H1 (cell line): ENCODE measurements around the gene CPLX1. TPM values are rescaled to one million over a fixed set of nuclear protein-coding genes. Genes with fewer than 3 reads are reported as not detected.

Experiments
- CTCF ChIA-PET: fragments of 300-600 bp; sonication (Branson Sonifier 250); formaldehyde crosslinking; loops from one replicate; lab custom pipeline; 2021; ENCODE audit not compliant: partially characterized antibody; lab: Charles Lee
- POLR2A ChIA-PET: fragments of 300-600 bp; sonication (Branson Sonifier 250); formaldehyde crosslinking; loops from one replicate; lab custom pipeline; 2021; ENCODE audit warnings: inconsistent platforms; ENCODE audit not compliant: partially characterized antibody; lab: Charles Lee
- DNase-seq, 2 experiments: peaks; one replicate each; pipeline versions ENCODE4 v3.0.0 to v3.0.0-alpha.2; 2010 to 2022; ENCODE audit warnings: low spot score in 2 of 2, low read depth in 1 of 2, mixed read lengths in 1 of 2
- FAIRE-seq: peaks from 2 replicates; lab custom pipeline; 2011; peaks lifted over from hg19 to GRCh38; lab: Jason Lieb, UNC
- H2AFZ ChIP-seq: 2 replicates; pipeline ENCODE4 v1.8.1; 2012; ENCODE audit warnings: low read length, inconsistent platforms
- H2AK5ac ChIP-seq: 2 replicates; pipeline ENCODE4 v1.6.1; 2013; ENCODE audit warnings: low read depth, low read length
- H2BK120ac ChIP-seq: replicated peaks from 2 replicates; pipeline ENCODE3; 2013; ENCODE audit warnings: low read depth, low read length, inconsistent platforms
- H2BK12ac ChIP-seq: 2 replicates; pipeline ENCODE4 v1.6.1; 2013; ENCODE audit warnings: low read depth, low read length
- H2BK15ac ChIP-seq: 2 replicates; pipeline ENCODE4 v1.6.1; 2013; ENCODE audit warnings: low read length
- H2BK20ac ChIP-seq: 2 replicates; pipeline ENCODE4 v1.6.1; 2013; ENCODE audit warnings: low read length
- H2BK5ac ChIP-seq: 2 replicates; pipeline ENCODE4 v1.6.1; 2013; ENCODE audit warnings: low read depth, low read length
- H3K14ac ChIP-seq: 2 replicates; pipeline ENCODE4 v1.6.1; 2013; ENCODE audit warnings: inconsistent platforms; ENCODE audit not compliant: insufficient read length
- H3K18ac ChIP-seq: 2 replicates; pipeline ENCODE4 v1.6.1; 2013; ENCODE audit warnings: low read length; ENCODE audit errors: extremely low read depth
- H3K23ac ChIP-seq: 2 replicates; pipeline ENCODE4 v1.6.1; 2013; ENCODE audit warnings: inconsistent platforms; ENCODE audit not compliant: insufficient read length
- H3K23me2 ChIP-seq: 2 replicates; pipeline ENCODE4 v1.6.1; 2013; ENCODE audit warnings: low read depth, low read length
- H3K27ac ChIP-seq: 2 replicates; pipeline ENCODE4 v1.6.1; 2011; ENCODE audit warnings: low read depth, low read length, inconsistent platforms
- H3K27me3 ChIP-seq, 4 experiments: replicated peaks in 1 of 4; 1 replicate in 1 of 4; 2 replicates in 3 of 4; pipeline versions ENCODE4 v1.6.1 to v1.8.1; 2011 to 2013; ENCODE audit warnings: low read length in 3 of 4, mild to moderate bottlenecking in 3 of 4, inconsistent platforms in 2 of 4, mixed read lengths in 2 of 4, moderate library complexity in 1 of 4; ENCODE audit not compliant: control insufficient read depth in 3 of 4, insufficient read depth in 3 of 4; ENCODE audit errors: extremely low read depth in 1 of 4
- H3K36me3 ChIP-seq, 4 experiments: 2 replicates each; pipeline versions ENCODE4 v1.6.1 to v1.8.1; 2011 to 2013; ENCODE audit warnings: mild to moderate bottlenecking in 4 of 4, low read length in 3 of 4, moderate library complexity in 2 of 4, control low read depth in 1 of 4, inconsistent platforms in 1 of 4; ENCODE audit not compliant: insufficient read depth in 4 of 4, control insufficient read depth in 2 of 4
- H3K4ac ChIP-seq: replicated peaks from 2 replicates; pipeline ENCODE3; 2013; ENCODE audit warnings: low read length, low read depth, mixed read lengths, inconsistent platforms; ENCODE audit not compliant: insufficient read length
- H3K4me1 ChIP-seq, 4 experiments: replicated peaks in 1 of 4; 1 replicate in 1 of 4; 2 replicates in 3 of 4; pipeline versions ENCODE4 v1.6.1 to v1.8.1; 2011 to 2013; ENCODE audit warnings: low read length in 3 of 4, inconsistent platforms in 2 of 4, mixed read lengths in 1 of 4; ENCODE audit not compliant: insufficient read depth in 4 of 4, control insufficient read depth in 3 of 4
- H3K4me2 ChIP-seq, 2 experiments: 2 replicates each; pipeline versions ENCODE4 v1.6.1 to v1.8.1; 2011 to 2013; ENCODE audit warnings: low read depth in 2 of 2, low read length in 2 of 2, control low read depth in 1 of 2, inconsistent platforms in 1 of 2, mild to moderate bottlenecking in 1 of 2; ENCODE audit not compliant: insufficient read depth in 1 of 2
- H3K4me3 ChIP-seq, 4 experiments: fragments of 200-600, 300-600 bp in 1 of 4; sonication (generic), shearing (Covaris generic), sonication (Bioruptor Twin) in 1 of 4; 2 replicates each; pipeline versions ENCODE4 v1.5.1 to v1.8.1; 2011 to 2016; ENCODE audit warnings: low read length in 4 of 4, low read depth in 3 of 4, control low read depth in 2 of 4, inconsistent platforms in 2 of 4, mild to moderate bottlenecking in 2 of 4, mixed read lengths in 1 of 4, moderate library complexity in 1 of 4; ENCODE audit not compliant: insufficient read depth in 2 of 4; ENCODE audit errors: extremely low read depth in 1 of 4
- H3K56ac ChIP-seq: replicated peaks from 2 replicates; pipeline ENCODE3; 2013; ENCODE audit warnings: low read depth, mild to moderate bottlenecking, mixed read lengths, low read length, inconsistent platforms; ENCODE audit not compliant: insufficient read length
- H3K79me1 ChIP-seq: 2 replicates; pipeline ENCODE4 v1.6.1; 2013; ENCODE audit warnings: low read depth, low read length, control low read depth
- H3K79me2 ChIP-seq, 2 experiments: 2 replicates each; pipeline versions ENCODE4 v1.6.1 to v1.8.1; 2012 to 2013; ENCODE audit warnings: low read length in 2 of 2, mild to moderate bottlenecking in 2 of 2, inconsistent platforms in 1 of 2; ENCODE audit not compliant: insufficient read depth in 2 of 2, control insufficient read depth in 1 of 2
- H3K9ac ChIP-seq, 4 experiments: replicated peaks in 1 of 4; 1 replicate in 1 of 4; 2 replicates in 3 of 4; pipeline versions ENCODE4 v1.6.1 to v1.8.1; 2011 to 2013; ENCODE audit warnings: low read depth in 3 of 4, low read length in 3 of 4, control low read depth in 2 of 4, mild to moderate bottlenecking in 2 of 4, moderate library complexity in 2 of 4, inconsistent platforms in 1 of 4; ENCODE audit errors: extremely low read depth in 1 of 4
- H3K9me3 ChIP-seq, 2 experiments: 2 replicates each; pipeline versions ENCODE4 v1.6.1 to v1.8.1; 2012 to 2013; ENCODE audit warnings: mild to moderate bottlenecking in 2 of 2, moderate library complexity in 2 of 2, control low read depth in 1 of 2, inconsistent platforms in 1 of 2, low read depth in 1 of 2, low read length in 1 of 2, mixed read lengths in 1 of 2; ENCODE audit not compliant: insufficient read depth in 2 of 2
- H4K20me1 ChIP-seq, 2 experiments: replicated peaks in 1 of 2; 2 replicates each; pipeline versions ENCODE3 to v1.8.1; 2011 to 2013; ENCODE audit warnings: inconsistent platforms in 2 of 2, low read length in 2 of 2, mild to moderate bottlenecking in 1 of 2; ENCODE audit not compliant: insufficient read depth in 2 of 2, control insufficient read depth in 1 of 2
- H4K5ac ChIP-seq: 2 replicates; pipeline ENCODE4 v1.6.1; 2013; ENCODE audit warnings: low read length, low read depth, mixed read lengths, inconsistent platforms; ENCODE audit not compliant: insufficient read length
- H4K8ac ChIP-seq: 2 replicates; pipeline ENCODE4 v1.8.0; 2013; ENCODE audit warnings: mild to moderate bottlenecking, moderate library complexity, low read length, inconsistent platforms; ENCODE audit not compliant: insufficient read depth; ENCODE audit errors: extremely low read depth
- H4K91ac ChIP-seq: replicated peaks from 2 replicates; pipeline ENCODE3; 2013; ENCODE audit warnings: low read length, mixed read lengths, inconsistent platforms; ENCODE audit not compliant: insufficient read length
- BRCA1 ChIP-seq: IDR thresholded peaks from 2 replicates; pipeline ENCODE4 v1.6.1; 2012; ENCODE audit warnings: low read depth, low read length, improper control_type of control experiment
- CEBPB ChIP-seq: IDR thresholded peaks from 2 replicates; pipeline ENCODE4 v1.6.1; 2012; ENCODE audit warnings: low read depth, low read length
- KDM5A ChIP-seq: fragments of 200-600 bp; IDR thresholded peaks from 2 replicates; pipeline ENCODE4 v1.7.1; 2012; ENCODE audit warnings: mild to moderate bottlenecking, low read length, inconsistent platforms, mixed read lengths
- MAFK ChIP-seq: IDR thresholded peaks from 2 replicates; pipeline ENCODE4 v1.6.1; 2012; ENCODE audit warnings: low read depth, mild to moderate bottlenecking, improper control_type of control experiment, low read length
- POLR2A ChIP-seq, 2 experiments: IDR thresholded peaks; 1 replicate in 1 of 2; 2 replicates in 1 of 2; pipeline ENCODE4 v1.6.1; 2011; ENCODE audit warnings: low read depth in 2 of 2, low read length in 2 of 2, mild to moderate bottlenecking in 2 of 2; ENCODE audit errors: control extremely low read depth in 1 of 2
- WGBS, 2 experiments: shearing (Covaris generic) in 1 of 2; methylation state at CpG; one replicate each; pipeline versions ENCODE4 v1.1.6 to v1.1.7; 2013 to 2015; ENCODE audit warnings: low lambda C conversion rate in 2 of 2, mixed read lengths in 2 of 2, inconsistent platforms in 1 of 2, low coverage in 1 of 2, missing lambda C conversion rate in 1 of 2; ENCODE audit not compliant: insufficient replicate concordance in 2 of 2, insufficient coverage in 1 of 2, insufficient read length in 1 of 2; ENCODE audit errors: extremely low coverage in 1 of 2, missing lambda C conversion rate in 1 of 2; 5-methylcytosine and 5-hydroxymethylcytosine counted together
- polyA plus RNA-seq, 7 experiments: library from polyadenylated mRNA; depleted of rRNA in 3 of 7; stranded (reverse) in 5 of 7; unstranded in 2 of 7; fragments of >200 nt in 5 of 7; fragments of 200-250 nt in 2 of 7; gene quantifications; 1 replicate in 5 of 7; 2 replicates in 1 of 7; 4 replicates in 1 of 7; pipeline versions ENCODE4 v1.2.1 to v1.2.3, GENCODE V29; 2011 to 2013; ENCODE audit warnings: missing spikeins in 2 of 7, mixed read lengths in 2 of 7
- total RNA-seq: library from RNA; stranded (reverse); fragmentation: NEBNext Ultra II Directional; extraction: Animal tissue kit (Norgen Biotek cat#: 25700); gene quantifications from 2 replicates; pipeline ENCODE4 v1.2.1, GENCODE V29; 2021

The CPLX1 gene
- total and polyA plus RNA-seq, 2 of the 8 experiments (the other 6 are each of a cell fraction or from before 2014, with no cell fraction given), result 0.32 to 0.56 TPM

DNA sequence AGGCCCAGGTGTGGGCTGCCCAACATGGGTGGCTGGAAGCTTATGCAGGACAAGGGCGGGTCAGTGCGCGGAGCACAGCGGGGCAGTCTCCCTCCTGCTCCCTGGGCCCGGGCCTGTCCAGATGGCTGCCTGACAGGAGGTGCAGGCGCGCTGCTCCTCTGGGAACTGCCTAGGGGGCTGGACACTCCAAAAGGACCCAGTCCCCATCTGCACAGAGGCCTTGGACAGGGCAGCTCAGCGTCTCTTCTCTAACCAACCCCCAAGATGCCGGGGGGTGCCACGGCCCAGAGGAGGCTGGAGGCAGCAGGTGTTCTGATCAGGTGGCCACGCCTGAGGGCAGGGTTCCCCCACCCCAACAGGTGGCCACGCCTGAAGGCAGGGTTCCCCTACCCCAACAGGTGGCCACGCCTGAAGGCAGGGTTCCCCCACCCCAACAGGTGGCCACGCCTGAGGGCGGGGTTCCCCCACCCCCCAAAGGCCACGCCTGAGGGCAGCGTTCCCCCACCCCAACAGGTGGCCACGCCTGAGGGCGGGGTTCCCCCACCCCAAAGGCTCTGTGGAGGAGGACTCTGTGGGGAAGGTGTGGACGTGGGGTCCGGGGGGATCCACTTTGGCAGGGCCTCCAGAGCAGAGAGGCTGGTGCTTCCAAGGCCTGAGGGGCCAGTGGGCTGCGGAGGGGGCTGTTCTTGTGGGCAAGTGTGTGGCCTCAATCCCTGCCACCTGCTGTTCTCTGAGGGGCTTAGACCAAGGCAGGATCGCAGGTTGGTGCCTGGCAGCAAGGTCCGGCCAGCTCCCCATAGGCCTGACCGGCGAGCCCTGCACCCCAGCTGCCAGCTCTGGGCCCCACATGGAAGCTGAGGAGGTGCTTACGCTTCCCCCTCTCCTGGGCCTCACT lies 36.1 kb downstream of the CPLX1 start:
- Histone ChIP-seq H4K91ac (no peak overlapping the region), H2BK15ac (peak overlapping the region; percentile 40; the same call in 1 of the 2 replicates), H3K23me2 (peaks cover 2% of the 10 kb centered on the region; the same call in 1 of the 2 replicates), H4K8ac (no peak overlapping the region), H3K4me3 (no peak overlapping the region), H3K79me1 (no peaks in the 10 kb centered on the region), H2BK120ac (no peak overlapping the region), H3K27ac (no peak overlapping the region), H3K4me1 (peaks cover 5 to 38% (median 23%) of the 10 kb centered on the region in 4 experiments), H2AFZ (no peak overlapping the region), H2BK20ac (no peak overlapping the region), H4K20me1 (peaks cover 4 to 7% of the 10 kb centered on the region in 2 experiments), H3K36me3 (no peaks in the 10 kb centered on the region), H3K79me2 (no peaks in the 10 kb centered on the region), H3K18ac (no peak overlapping the region), H3K9me3 (no peaks in the 10 kb centered on the region), H3K27me3 (peaks cover 30 to 78% (median 61%) of the 10 kb centered on the region in 4 experiments), H3K9ac (no peak overlapping the region), H3K4ac (no peak overlapping the region), H2BK12ac (no peak overlapping the region), H3K4me2 (no peak overlapping the region), H3K23ac (no peak overlapping the region), H3K56ac (no peak overlapping the region), H2BK5ac (no peak overlapping the region), H3K14ac (no peak overlapping the region), H4K5ac (no peak overlapping the region), H2AK5ac (no peak overlapping the region)
- TF ChIP-seq MAFK (no peak), POLR2A (IDR thresholded peaks at IDR 0.05; ENCODE audit: control extremely low read depth in 1 of 2, low read depth in 2 of 2, low read length in 2 of 2) (no peak), BRCA1 (no peak), CEBPB (no peak), KDM5A (no peak)
- FAIRE-seq (no peak), DNase-seq (no peak)
- ChIA-PET POLR2A (interaction anchor here (0.6 to 1.6 kb wide), 3 partner anchors 10 to 68 kb away, joined by 3 to 5 read pairs (median 3); no protein-coding TSS in a partner anchor), CTCF (interaction anchor here (0.6 to 1.3 kb wide), 3 partner anchors 16 to 58 kb away, joined by 3 read pairs; no protein-coding TSS in a partner anchor)
- 95% methylated on average over 13 of the region's 27 CpGs; no CpG with 5 or more reads in 1 of the 2 experiments for WGBS, 2 experiments
